Endothelial cell (in vitro differentiated cells): Measurements from ENCODE around the gene IMPACT. TPM values are rescaled to one million over a fixed set of nuclear protein-coding genes. Genes with fewer than 3 reads are reported as not detected.

Source experiments
- DNase-seq: peaks from one replicate; pipeline ENCODE4 v3.0.0; 2021; ENCODE audit warnings: low spot score
- H3K27ac Mint-ChIP-seq: one replicate; pipeline ENCODE4 v1.8.0; 2021; ENCODE audit warnings: mixed read lengths, inconsistent platforms; ENCODE audit not compliant: unreplicated experiment
- H3K27me3 Mint-ChIP-seq: one replicate; pipeline ENCODE4 v1.8.0; 2021; ENCODE audit warnings: mild to moderate bottlenecking, moderate library complexity, mixed read lengths, inconsistent platforms; ENCODE audit not compliant: unreplicated experiment
- H3K36me3 Mint-ChIP-seq: one replicate; pipeline ENCODE4 v1.8.0; 2021; ENCODE audit warnings: mild to moderate bottlenecking, low read depth, mixed read lengths, inconsistent platforms; ENCODE audit not compliant: unreplicated experiment
- H3K4me1 Mint-ChIP-seq: one replicate; pipeline ENCODE4 v1.8.0; 2021; ENCODE audit warnings: mild to moderate bottlenecking, mixed read lengths, inconsistent platforms; ENCODE audit not compliant: unreplicated experiment
- H3K4me3 Mint-ChIP-seq: one replicate; pipeline ENCODE4 v1.8.0; 2021; ENCODE audit warnings: mild to moderate bottlenecking, mixed read lengths, inconsistent platforms; ENCODE audit not compliant: unreplicated experiment
- H3K9me3 Mint-ChIP-seq: one replicate; pipeline ENCODE4 v1.8.0; 2021; ENCODE audit warnings: mixed read lengths, inconsistent platforms; ENCODE audit not compliant: unreplicated experiment
- total RNA-seq: library from RNA; stranded (reverse); fragmentation: NEBNext Ultra II Directional; extraction: Animal tissue kit (Norgen Biotek cat#: 25700); gene quantifications from one replicate; pipeline ENCODE4 v1.2.1, GENCODE V29; 2021; ENCODE audit not compliant: unreplicated experiment
- TF ChIP-seq, protein P1 (sequence below): fragments of 200-600 bp; sonication (generic); IDR thresholded peaks from one replicate; pipeline ENCODE4 v1.5.0; 2021; ENCODE audit warnings: antibody characterized with exemption; ENCODE audit not compliant: unreplicated experiment

The IMPACT gene
- total RNA-seq, 1 donor from 2014 or later: 35.4 TPM

- TF ChIP-seq, protein P1, sequence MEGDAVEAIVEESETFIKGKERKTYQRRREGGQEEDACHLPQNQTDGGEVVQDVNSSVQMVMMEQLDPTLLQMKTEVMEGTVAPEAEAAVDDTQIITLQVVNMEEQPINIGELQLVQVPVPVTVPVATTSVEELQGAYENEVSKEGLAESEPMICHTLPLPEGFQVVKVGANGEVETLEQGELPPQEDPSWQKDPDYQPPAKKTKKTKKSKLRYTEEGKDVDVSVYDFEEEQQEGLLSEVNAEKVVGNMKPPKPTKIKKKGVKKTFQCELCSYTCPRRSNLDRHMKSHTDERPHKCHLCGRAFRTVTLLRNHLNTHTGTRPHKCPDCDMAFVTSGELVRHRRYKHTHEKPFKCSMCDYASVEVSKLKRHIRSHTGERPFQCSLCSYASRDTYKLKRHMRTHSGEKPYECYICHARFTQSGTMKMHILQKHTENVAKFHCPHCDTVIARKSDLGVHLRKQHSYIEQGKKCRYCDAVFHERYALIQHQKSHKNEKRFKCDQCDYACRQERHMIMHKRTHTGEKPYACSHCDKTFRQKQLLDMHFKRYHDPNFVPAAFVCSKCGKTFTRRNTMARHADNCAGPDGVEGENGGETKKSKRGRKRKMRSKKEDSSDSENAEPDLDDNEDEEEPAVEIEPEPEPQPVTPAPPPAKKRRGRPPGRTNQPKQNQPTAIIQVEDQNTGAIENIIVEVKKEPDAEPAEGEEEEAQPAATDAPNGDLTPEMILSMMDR: no peak
- H3K27ac Mint-ChIP-seq: no peak overlapping the region
- H3K27me3 Mint-ChIP-seq: peaks cover 1% of the 10 kb centered on the region
- no peaks in the 10 kb centered on the region for H3K9me3 Mint-ChIP-seq
- H3K36me3 Mint-ChIP-seq: no peaks in the 10 kb centered on the region
- no peaks in the 10 kb centered on the region for H3K4me1 Mint-ChIP-seq
- DNase-seq: no peak
- no peak overlapping the region for H3K4me3 Mint-ChIP-seq
Observed at GRCh38 chr18:24404591-24404990, 21.9 kb upstream of the IMPACT start.

DNA sequence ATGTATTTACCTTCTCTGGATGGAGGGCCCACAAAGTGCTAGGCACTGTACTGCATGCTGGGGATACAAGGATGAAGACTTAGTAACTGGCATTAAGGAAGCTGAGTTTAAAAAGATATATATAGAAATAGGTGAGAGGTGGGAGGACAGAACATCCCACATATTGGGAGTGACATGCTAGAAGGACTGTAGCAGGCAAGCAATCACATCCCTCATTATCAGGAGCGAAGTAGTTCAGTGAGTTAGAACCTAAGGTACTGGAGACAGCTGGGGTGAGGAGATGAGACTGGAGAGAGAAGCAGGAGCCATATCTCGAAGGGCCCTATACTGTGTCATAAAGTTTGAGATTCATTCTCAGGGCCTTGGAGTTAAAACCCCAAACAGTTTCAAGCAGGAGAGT is 18.0 kb upstream of the IMPACT start:
- Mint-ChIP-seq H3K27ac (no peak overlapping the region), H3K36me3 (no peaks in the 10 kb centered on the region), H3K9me3 (no peaks in the 10 kb centered on the region), H3K4me3 (no peak overlapping the region), H3K27me3 (peaks cover 1% of the 10 kb centered on the region), H3K4me1 (peaks cover 11% of the 10 kb centered on the region)
- TF ChIP-seq, protein P1: no peak
- DNase-seq: no peak

GRCh38 chr18:24413148-24413547 is 13.3 kb upstream of the IMPACT start:
- Mint-ChIP-seq H3K27ac (no peak overlapping the region), H3K4me1 (peaks cover 12% of the 10 kb centered on the region), H3K36me3 (no peaks in the 10 kb centered on the region), H3K27me3 (peaks cover 3% of the 10 kb centered on the region), H3K9me3 (no peaks in the 10 kb centered on the region), H3K4me3 (no peak overlapping the region)
- DNase-seq: peak; percentile 36
- TF ChIP-seq, protein P1: no peak

- H3K4me1 Mint-ChIP-seq: peaks cover 12% of the 10 kb centered on the region
- DNase-seq: no peak
- no peaks in the 10 kb centered on the region for H3K36me3 Mint-ChIP-seq
- H3K27me3 Mint-ChIP-seq: peaks cover 3% of the 10 kb centered on the region
- H3K27ac Mint-ChIP-seq: no peak overlapping the region
- H3K9me3 Mint-ChIP-seq: no peaks in the 10 kb centered on the region
- no peak overlapping the region for H3K4me3 Mint-ChIP-seq
- TF ChIP-seq, protein P1: no peak
Observed at GRCh38 chr18:24414349-24415003, 12.0 kb upstream of the IMPACT start.

DNA sequence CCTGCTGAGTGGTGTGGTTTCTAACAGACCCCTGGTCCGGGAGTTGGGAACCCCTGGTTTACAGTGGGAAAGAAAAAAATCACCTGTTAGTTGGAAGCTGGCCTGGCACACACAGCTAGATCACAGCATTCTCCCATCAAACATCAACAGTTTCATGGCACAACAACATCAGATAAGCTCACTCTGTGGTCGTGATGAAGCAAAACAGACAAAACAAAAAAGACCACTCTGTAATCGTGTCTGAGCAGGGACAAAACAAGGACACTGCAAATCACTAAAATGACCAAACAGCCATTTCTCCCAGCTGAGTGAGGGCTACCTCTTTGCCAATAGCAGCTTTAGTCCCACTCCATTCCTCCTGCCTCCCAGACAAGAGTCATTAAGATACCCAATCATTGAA is 9.0 kb upstream of the IMPACT start:
- Mint-ChIP-seq H3K27me3 (peaks cover 7% of the 10 kb centered on the region), H3K9me3 (no peaks in the 10 kb centered on the region), H3K4me3 (no peak overlapping the region), H3K27ac (no peak overlapping the region), H3K4me1 (peaks cover 17% of the 10 kb centered on the region), H3K36me3 (no peaks in the 10 kb centered on the region)
- no peak for DNase-seq
- TF ChIP-seq, protein P1: no peak
